HEK293T (cell line): Measurements from ENCODE around the gene MEAK7.

ENCODE experiments used
- BHLHE40 ChIP-seq: fragments of 450-650 bp; IDR thresholded peaks from 2 replicates; pipeline ENCODE4 v1.6.1; 2016; ENCODE audit warnings: mild to moderate bottlenecking, moderate library complexity, borderline replicate concordance
- FOXK2 ChIP-seq: fragments of 450-650 bp; IDR thresholded peaks from 2 replicates; pipeline ENCODE4 v1.6.1; 2016; ENCODE audit warnings: mild to moderate bottlenecking
- HDGF ChIP-seq: fragments of 450-650 bp; IDR thresholded peaks from 2 replicates; pipeline ENCODE4 v1.6.1; 2017; ENCODE audit warnings: antibody characterized with exemption, borderline replicate concordance
- LEF1 ChIP-seq: fragments of 450-650 bp; IDR thresholded peaks from 2 replicates; pipeline ENCODE4 v1.6.1; 2017; ENCODE audit warnings: mild to moderate bottlenecking, borderline replicate concordance
- SP1 ChIP-seq: fragments of 450-650 bp; IDR thresholded peaks from 2 replicates; pipeline ENCODE4 v1.6.1; 2017
- TARDBP ChIP-seq: fragments of 450-650 bp; IDR thresholded peaks from 2 replicates; pipeline ENCODE4 v1.6.1; 2016

DNA sequence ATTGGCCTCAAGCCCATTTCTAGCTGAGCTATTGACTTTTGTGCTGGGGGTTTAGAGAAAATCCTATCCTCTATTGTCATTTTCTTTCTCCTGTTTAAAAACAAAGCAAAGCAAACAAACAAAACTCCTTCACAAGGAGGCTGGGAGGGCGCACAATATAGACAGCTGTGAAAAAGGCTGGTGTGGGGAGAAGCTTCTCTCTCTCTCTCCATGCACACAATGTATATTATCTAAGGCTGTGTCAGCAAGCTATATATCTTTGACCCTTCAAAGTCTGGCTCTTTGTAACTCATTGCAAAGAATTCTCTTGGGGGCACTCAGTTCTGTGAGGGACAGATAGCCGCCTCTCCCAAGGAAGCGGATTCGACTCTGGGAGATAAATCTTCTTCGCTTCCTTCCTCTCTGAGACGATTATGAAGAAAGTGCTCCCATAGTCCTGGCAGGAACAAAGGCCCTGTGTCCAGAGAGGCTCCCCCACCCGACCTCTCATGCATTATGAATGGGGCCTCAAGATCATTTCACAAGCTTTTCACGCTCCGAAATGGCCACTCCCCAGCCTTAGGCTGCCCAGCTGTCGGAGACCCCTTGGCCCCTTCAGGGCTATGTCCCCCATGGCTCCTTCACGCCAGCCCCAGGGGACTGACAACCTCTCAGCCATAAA, 33.2 kb upstream of the MEAK7 start:
- TF ChIP-seq SP1 (no peak), FOXK2 (no peak), HDGF (no peak), BHLHE40 (no peak), TARDBP (no peak), LEF1 (no peak)
